ENCODE data around the gene TMEM86B.

DNA sequence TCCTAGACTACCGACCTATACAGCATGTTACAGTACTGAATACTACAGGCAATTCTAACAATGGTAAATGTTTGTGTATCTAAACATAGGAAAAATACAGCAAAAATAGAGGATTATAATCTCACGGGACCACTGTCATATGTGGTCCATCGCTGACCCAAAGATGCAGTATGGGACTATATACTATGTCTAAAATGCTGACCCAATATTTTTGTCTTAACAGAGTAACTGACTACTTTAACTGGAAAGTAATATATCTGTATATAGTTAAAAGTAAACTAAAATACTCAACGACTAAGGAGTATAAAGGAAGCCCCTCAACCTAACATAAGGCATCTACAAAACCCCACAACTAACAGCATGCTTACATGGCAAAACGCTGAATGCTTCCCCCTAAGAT is 4.4 kb upstream of the TMEM86B start:
- no peak for TF ChIP-seq CTCF (IDR thresholded peaks at IDR 0.05)
- no peak for TF ChIP-seq POLR2A (IDR thresholded peaks at IDR 0.05)

Data from thyroid gland (tissue), 4 donors.